SK-N-SH treated with all-trans-retinoic acid at 6 μM for 48 hours (cell line): ENCODE measurements around the gene AFAP1.

Source experiments
- ATAC-seq: fragments of 200-7000 bp; cut with Tn5 transposase; 3 replicates; pipeline ENCODE4 v1.9.1; 2020; ENCODE audit warnings: mild to moderate bottlenecking, moderate library complexity
- ARNTL ChIP-seq: fragments of 450-650 bp; formaldehyde crosslinking; IDR thresholded peaks from 2 replicates; pipeline ENCODE4 v1.5.0; 2020; ENCODE audit warnings: low read depth, mild to moderate bottlenecking, moderate library complexity, borderline replicate concordance
- CSDC2 ChIP-seq: fragments of 250-450 bp; sonication (Bioruptor Pico); IDR thresholded peaks from 2 replicates; pipeline ENCODE4 v1.5.0; 2020; ENCODE audit warnings: mild to moderate bottlenecking, moderate library complexity
- CSRNP3 ChIP-seq: fragments of 250-450 bp; sonication (Bioruptor Pico); IDR thresholded peaks from 2 replicates; pipeline ENCODE4 v1.5.1; 2021; ENCODE audit warnings: mild to moderate bottlenecking, moderate library complexity
- ESRRG ChIP-seq: fragments of 250-450 bp; sonication (Bioruptor Pico); IDR thresholded peaks from 2 replicates; pipeline ENCODE4 v1.6.1; 2021; ENCODE audit warnings: mild to moderate bottlenecking
- GLIS3 ChIP-seq: fragments of 250-450 bp; sonication (Bioruptor Pico); IDR thresholded peaks from 2 replicates; pipeline ENCODE4 v1.5.0; 2020; ENCODE audit warnings: mild to moderate bottlenecking, moderate library complexity
- ISL1 ChIP-seq: fragments of 250-450 bp; sonication (Bioruptor Pico); IDR thresholded peaks from 2 replicates; pipeline ENCODE4 v2.1.2; 2022; ENCODE audit warnings: mild to moderate bottlenecking, moderate library complexity
- OSR1 ChIP-seq: fragments of 250-450 bp; sonication (Bioruptor Pico); IDR thresholded peaks from 2 replicates; pipeline ENCODE4 v1.8.0; 2022; ENCODE audit warnings: moderate library complexity, mild to moderate bottlenecking, inconsistent platforms
- PATZ1 ChIP-seq: fragments of 250-450 bp; sonication (Bioruptor Pico); IDR thresholded peaks from 2 replicates; pipeline ENCODE4 v1.8.0; 2020; ENCODE audit warnings: mild to moderate bottlenecking, moderate library complexity, borderline replicate concordance
- POU6F1 ChIP-seq: fragments of 250-450 bp; sonication (Bioruptor Pico); IDR thresholded peaks from 2 replicates; pipeline ENCODE4 v1.8.0; 2021; ENCODE audit warnings: low read depth, mild to moderate bottlenecking, moderate library complexity, borderline replicate concordance
- PPARA ChIP-seq: fragments of 250-450 bp; sonication (Bioruptor Pico); IDR thresholded peaks from 2 replicates; pipeline ENCODE4 v1.5.0; 2020; ENCODE audit warnings: mild to moderate bottlenecking, borderline replicate concordance
- RARB ChIP-seq: fragments of 250-450 bp; sonication (Bioruptor Pico); IDR thresholded peaks from 2 replicates; pipeline ENCODE4 v1.8.0; 2021; ENCODE audit warnings: mild to moderate bottlenecking, moderate library complexity
- SNAI2 ChIP-seq: fragments of 250-450 bp; sonication (Bioruptor Pico); IDR thresholded peaks from 2 replicates; pipeline ENCODE4 v1.5.0; 2020; ENCODE audit warnings: mild to moderate bottlenecking, moderate library complexity
- TCF4 ChIP-seq: fragments of 250-450 bp; sonication (Bioruptor Pico); IDR thresholded peaks from 2 replicates; pipeline ENCODE4 v1.8.0; 2021; ENCODE audit warnings: mild to moderate bottlenecking, moderate library complexity, borderline replicate concordance
- TOX ChIP-seq: fragments of 250-450 bp; sonication (Bioruptor Pico); IDR thresholded peaks from 2 replicates; pipeline ENCODE4 v1.8.0; 2021; ENCODE audit warnings: mild to moderate bottlenecking, moderate library complexity, borderline replicate concordance
- ZC3H10 ChIP-seq: fragments of 250-450 bp; sonication (Bioruptor Pico); IDR thresholded peaks from 2 replicates; pipeline ENCODE4 v1.5.1; 2021; ENCODE audit warnings: mild to moderate bottlenecking, moderate library complexity
- ZFP3 ChIP-seq: fragments of 250-450 bp; sonication (Bioruptor Pico); IDR thresholded peaks from 2 replicates; pipeline ENCODE4 v1.5.0; 2020; ENCODE audit warnings: mild to moderate bottlenecking, moderate library complexity
- ZFP30 ChIP-seq: fragments of 450-650 bp; formaldehyde crosslinking; IDR thresholded peaks from 2 replicates; pipeline ENCODE4 v1.5.0; 2022; ENCODE audit warnings: mild to moderate bottlenecking, moderate library complexity
- ZNF565 ChIP-seq: fragments of 450-650 bp; formaldehyde crosslinking; conservative IDR thresholded peaks from 2 replicates; pipeline ENCODE4 v1.5.0; 2020; ENCODE audit warnings: low read depth, mild to moderate bottlenecking, moderate library complexity
- ZNF8 ChIP-seq: fragments of 450-650 bp; formaldehyde crosslinking; IDR thresholded peaks from 2 replicates; pipeline ENCODE4 v1.5.0; 2020; ENCODE audit warnings: mild to moderate bottlenecking, moderate library complexity
- TF ChIP-seq, protein P1 (sequence below): fragments of 250-450 bp; sonication (Bioruptor Pico); IDR thresholded peaks from 2 replicates; pipeline ENCODE4 v1.5.1; 2020; ENCODE audit warnings: low read depth, mild to moderate bottlenecking, moderate library complexity

AFAP1 gene

DNA sequence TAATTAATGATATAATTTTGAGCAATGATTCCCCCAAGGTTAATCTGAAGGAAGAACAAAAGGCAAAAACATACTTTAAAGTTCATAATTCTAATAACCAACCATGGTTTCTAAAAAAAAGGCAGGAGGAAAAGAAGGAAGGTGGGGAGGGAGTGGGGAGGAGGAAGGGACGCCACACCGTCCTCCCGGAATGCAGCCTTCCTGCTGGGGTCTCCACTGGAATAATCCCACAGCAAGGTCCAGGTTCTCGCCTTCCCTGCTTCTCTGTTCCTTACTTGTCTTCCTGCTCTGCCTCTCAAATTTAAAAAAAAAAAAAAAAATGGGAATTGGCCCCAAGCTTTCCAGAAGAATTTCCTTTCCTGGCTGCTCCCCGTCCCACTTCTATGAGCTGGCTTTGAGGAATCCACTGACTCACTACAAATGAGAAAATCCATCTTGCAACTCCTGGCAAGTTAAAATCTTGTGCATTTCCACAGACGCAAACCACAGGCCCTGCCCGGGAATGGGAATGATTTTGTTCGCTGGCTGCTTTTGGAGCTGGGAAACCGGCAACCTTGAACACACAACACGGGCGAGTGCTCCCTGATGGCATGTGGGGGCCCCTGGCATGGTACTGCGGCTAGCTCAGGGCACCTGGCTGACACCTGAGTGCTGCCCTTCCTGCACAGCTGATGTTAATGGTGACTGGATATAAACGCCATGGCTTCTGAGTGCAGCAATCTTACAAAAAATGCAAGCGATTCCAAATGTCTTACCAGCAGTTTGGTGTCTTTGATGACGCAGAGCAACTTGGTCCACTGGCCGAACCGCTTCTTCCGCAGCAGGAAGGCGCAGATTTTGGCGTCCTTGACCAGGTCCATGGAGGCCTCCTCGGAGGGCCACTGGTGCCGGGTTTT is 97.0 kb downstream of the AFAP1 start:
- TF ChIP-seq CSDC2 (CRISPR knock-in tag) (peak; percentile 53), TCF4 (CRISPR knock-in tag) (0 out of 2 replicates have a peak, but pooled peaks have one; percentile 10), CSRNP3 (CRISPR knock-in tag) (peak; percentile 64; the same call in 1 of the 2 replicates), SNAI2 (no peak), PATZ1 (CRISPR knock-in tag) (peak; percentile 82), TOX (CRISPR knock-in tag) (peak; percentile 85), POU6F1 (no peak), ESRRG (no peak), PPARA (CRISPR knock-in tag) (no peak), ZNF8 (CRISPR knock-in tag) (no peak), GLIS3 (0 out of 2 replicates have a peak, but pooled peaks have one; percentile 14), ZFP30 (no peak), OSR1 (CRISPR knock-in tag) (peak; percentile 89; the same call in 1 of the 2 replicates), RARB (CRISPR knock-in tag) (no peak), ISL1 (CRISPR knock-in tag) (peak; percentile 89), ZFP3 (CRISPR knock-in tag) (peak; percentile 82), ZC3H10 (peak; percentile 73; the same call in 1 of the 2 replicates)
- TF ChIP-seq, protein P1, sequence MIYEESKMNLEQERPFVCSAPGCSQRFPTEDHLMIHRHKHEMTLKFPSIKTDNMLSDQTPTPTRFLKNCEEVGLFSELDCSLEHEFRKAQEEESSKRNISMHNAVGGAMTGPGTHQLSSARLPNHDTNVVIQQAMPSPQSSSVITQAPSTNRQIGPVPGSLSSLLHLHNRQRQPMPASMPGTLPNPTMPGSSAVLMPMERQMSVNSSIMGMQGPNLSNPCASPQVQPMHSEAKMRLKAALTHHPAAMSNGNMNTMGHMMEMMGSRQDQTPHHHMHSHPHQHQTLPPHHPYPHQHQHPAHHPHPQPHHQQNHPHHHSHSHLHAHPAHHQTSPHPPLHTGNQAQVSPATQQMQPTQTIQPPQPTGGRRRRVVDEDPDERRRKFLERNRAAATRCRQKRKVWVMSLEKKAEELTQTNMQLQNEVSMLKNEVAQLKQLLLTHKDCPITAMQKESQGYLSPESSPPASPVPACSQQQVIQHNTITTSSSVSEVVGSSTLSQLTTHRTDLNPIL: peak; percentile 41; the same call in 1 of the 2 replicates
- peak; percentile 77 for ATAC-seq

GRCh38 chr4:7841894-7842293 is 97.8 kb downstream of the AFAP1 start:
- TF ChIP-seq ISL1 (CRISPR knock-in tag) (no peak), ZNF8 (CRISPR knock-in tag) (no peak), ZNF565 (CRISPR knock-in tag) (no peak), GLIS3 (no peak)
- ATAC-seq: no peak

- no peak for ATAC-seq
- no peak for TF ChIP-seq POU6F1
- no peak for TF ChIP-seq ZNF8 (CRISPR knock-in tag)
- TF ChIP-seq RARB (CRISPR knock-in tag): no peak
- TF ChIP-seq ARNTL (CRISPR knock-in tag): no peak
- TF ChIP-seq OSR1 (CRISPR knock-in tag): no peak
- no peak for TF ChIP-seq SNAI2
- no peak for TF ChIP-seq CSRNP3 (CRISPR knock-in tag)
Measured at GRCh38 chr4:7841071-7841470, 98.6 kb downstream of the AFAP1 start.
